ENCODE results near the gene RPL18A.

GRCh38 chr19:17834350-17835181 lies 25.1 kb upstream of the RPL18A start:
- TF ChIP-seq CTCF (conservative IDR thresholded peaks at IDR 0.05; ENCODE audit: low read depth, low read length) (peak; percentile 11; the same call in 1 of the 2 replicates), FOS (IDR thresholded peaks at IDR 0.05; ENCODE audit: low read depth, low read length) (no peak), BHLHE40 (IDR thresholded peaks at IDR 0.05; ENCODE audit: low read depth, low read length) (no peak), RAD21 (IDR thresholded peaks at IDR 0.05; ENCODE audit: low read length) (no peak), POLR2A (IDR thresholded peaks at IDR 0.05; ENCODE audit: low read depth, low read length) (no peak), MXI1 (IDR thresholded peaks at IDR 0.05; ENCODE audit: borderline replicate concordance, low read depth, low read length) (no peak), NFE2L2 (IDR thresholded peaks at IDR 0.05; ENCODE audit: low read depth, low read length) (no peak)
- TF ChIP-seq, protein P1, sequence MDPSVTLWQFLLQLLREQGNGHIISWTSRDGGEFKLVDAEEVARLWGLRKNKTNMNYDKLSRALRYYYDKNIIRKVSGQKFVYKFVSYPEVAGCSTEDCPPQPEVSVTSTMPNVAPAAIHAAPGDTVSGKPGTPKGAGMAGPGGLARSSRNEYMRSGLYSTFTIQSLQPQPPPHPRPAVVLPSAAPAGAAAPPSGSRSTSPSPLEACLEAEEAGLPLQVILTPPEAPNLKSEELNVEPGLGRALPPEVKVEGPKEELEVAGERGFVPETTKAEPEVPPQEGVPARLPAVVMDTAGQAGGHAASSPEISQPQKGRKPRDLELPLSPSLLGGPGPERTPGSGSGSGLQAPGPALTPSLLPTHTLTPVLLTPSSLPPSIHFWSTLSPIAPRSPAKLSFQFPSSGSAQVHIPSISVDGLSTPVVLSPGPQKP (IDR thresholded peaks at IDR 0.05; ENCODE audit: borderline replicate concordance, low read depth, low read length), result no peak
